Stomach smooth muscle (tissue), 2 donors: ENCODE data around the gene SH2D6.

Source experiments
- H3K27ac ChIP-seq: one replicate; pipeline ENCODE4 v1.7.0; 2013; ENCODE audit warnings: mild to moderate bottlenecking, low read length, inconsistent platforms
- H3K27me3 ChIP-seq, 2 donors: one replicate each; pipeline ENCODE4 v1.7.0; 2013; ENCODE audit warnings: low read length in 2 of 2; ENCODE audit not compliant: insufficient read depth in 2 of 2, control insufficient read depth in 1 of 2
- H3K36me3 ChIP-seq, 2 donors: one replicate each; pipeline ENCODE4 v1.7.0; 2013; ENCODE audit warnings: low read length in 2 of 2; ENCODE audit not compliant: control insufficient read depth in 2 of 2, insufficient read depth in 2 of 2
- H3K4me1 ChIP-seq: one replicate; pipeline ENCODE4 v1.7.0; 2013; ENCODE audit warnings: low read length; ENCODE audit not compliant: control insufficient read depth, insufficient read depth
- H3K4me3 ChIP-seq, 2 donors: one replicate each; pipeline ENCODE4 v1.7.0; 2013; ENCODE audit warnings: low read length in 2 of 2
- H3K9ac ChIP-seq, 2 donors: one replicate each; pipeline ENCODE4 v1.7.0; 2013; ENCODE audit warnings: low read length in 2 of 2, mild to moderate bottlenecking in 1 of 2
- H3K9me3 ChIP-seq, 2 donors: one replicate each; pipeline ENCODE4 v1.7.0; 2013; ENCODE audit warnings: low read length in 2 of 2; ENCODE audit not compliant: control insufficient read depth in 2 of 2
- donor health status: healthy.
- donor health status: Pancreatic carcinoma.

Gene SH2D6

DNA sequence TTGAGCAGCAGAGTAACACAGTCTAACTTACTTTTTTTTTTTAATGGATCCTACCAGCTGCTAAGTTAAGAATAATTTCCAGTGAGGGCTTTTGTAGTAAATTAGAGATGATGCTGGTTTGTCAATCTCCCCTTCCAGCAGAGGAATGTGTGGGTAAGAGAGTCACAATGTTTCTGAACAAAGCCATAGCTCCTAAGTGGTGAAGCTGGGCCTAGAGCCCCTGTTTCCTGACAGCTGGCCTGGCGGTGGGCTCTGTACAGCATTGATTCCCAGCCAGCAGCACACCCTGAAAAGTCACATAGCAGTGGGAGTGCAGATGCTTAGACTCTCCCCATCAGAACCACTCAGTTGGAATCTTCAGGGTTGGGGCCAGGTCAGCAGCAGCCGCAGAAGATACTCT, 32.8 kb upstream of the SH2D6 start:
- no peaks in the 10 kb centered on the region for H3K27me3 ChIP-seq
- no peak overlapping the region for H3K9ac ChIP-seq
- H3K4me3 ChIP-seq = no peak overlapping the region
- H3K9me3 ChIP-seq = no peaks in the 10 kb centered on the region
- H3K36me3 ChIP-seq = peaks cover 22 to 28% of the 10 kb centered on the region in 2 donors
- H3K4me1 ChIP-seq = no peaks in the 10 kb centered on the region
- no peak overlapping the region for H3K27ac ChIP-seq

GRCh38 chr2:85387754-85388153, 30.8 kb upstream of the SH2D6 start:
- H3K27ac ChIP-seq = no peak overlapping the region
- H3K4me3 ChIP-seq = no peak overlapping the region
- no peak overlapping the region for H3K9ac ChIP-seq
- no peaks in the 10 kb centered on the region for H3K27me3 ChIP-seq
- H3K4me1 ChIP-seq = peaks cover 3% of the 10 kb centered on the region
- H3K9me3 ChIP-seq = no peaks in the 10 kb centered on the region
- H3K36me3 ChIP-seq = peaks cover 28 to 33% of the 10 kb centered on the region in 2 donors

GRCh38 chr2:85388878-85389538, 29.5 kb upstream of the SH2D6 start:
- Histone ChIP-seq H3K4me3 (no peak overlapping the region), H3K9ac (no peak overlapping the region), H3K27me3 (no peaks in the 10 kb centered on the region), H3K4me1 (peaks cover 4% of the 10 kb centered on the region), H3K36me3 (peaks cover 25 to 30% of the 10 kb centered on the region in 2 donors), H3K9me3 (no peaks in the 10 kb centered on the region), H3K27ac (no peak overlapping the region)

GRCh38 chr2:85390941-85391669, 27.4 kb upstream of the SH2D6 start:
- H3K36me3 ChIP-seq = peaks cover 23 to 26% of the 10 kb centered on the region in 2 donors
- peaks cover 18% of the 10 kb centered on the region for H3K4me1 ChIP-seq
- H3K4me3 ChIP-seq = no peak overlapping the region
- H3K27ac ChIP-seq = no peak overlapping the region
- no peaks in the 10 kb centered on the region for H3K27me3 ChIP-seq
- H3K9me3 ChIP-seq = no peaks in the 10 kb centered on the region
- peak overlapping the region in 1 of 2 donors; percentile 13 for H3K9ac ChIP-seq

- H3K27me3 ChIP-seq = no peaks in the 10 kb centered on the region
- H3K9ac ChIP-seq = no peak overlapping the region
- no peaks in the 10 kb centered on the region for H3K9me3 ChIP-seq
- no peak overlapping the region for H3K27ac ChIP-seq
- H3K4me1 ChIP-seq = peaks cover 33% of the 10 kb centered on the region
- peaks cover 11 to 20% of the 10 kb centered on the region in 2 donors for H3K36me3 ChIP-seq
- H3K4me3 ChIP-seq = no peak overlapping the region
Measured at GRCh38 chr2:85393836-85394235, 24.7 kb upstream of the SH2D6 start.

DNA sequence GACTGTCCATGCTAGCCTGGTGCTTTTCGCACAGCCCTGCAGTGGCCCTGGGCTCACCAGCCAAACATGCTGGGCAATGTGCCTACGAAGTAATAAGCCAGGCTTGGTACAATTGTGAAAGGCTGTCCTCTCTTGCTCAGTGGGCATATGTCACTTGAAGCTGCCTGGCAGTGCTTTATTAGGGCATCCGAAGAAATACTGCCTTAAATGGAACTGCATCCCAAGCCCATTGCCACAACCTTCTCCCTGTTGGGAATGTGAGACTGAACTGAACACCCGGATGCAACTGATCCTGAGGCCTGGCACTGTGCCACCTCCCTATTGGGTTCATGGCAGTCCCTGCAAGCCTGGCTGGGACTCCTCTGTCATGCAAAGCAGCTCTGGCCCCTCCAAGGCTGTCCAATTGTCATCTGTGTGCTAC, 24.2 kb upstream of the SH2D6 start:
- Histone ChIP-seq H3K9ac (no peak overlapping the region), H3K4me3 (no peak overlapping the region), H3K4me1 (peaks cover 35% of the 10 kb centered on the region), H3K27ac (no peak overlapping the region), H3K9me3 (no peaks in the 10 kb centered on the region), H3K27me3 (no peaks in the 10 kb centered on the region), H3K36me3 (peaks cover 11 to 15% of the 10 kb centered on the region in 2 donors)

- Histone ChIP-seq H3K36me3 (peaks cover 11% of the 10 kb centered on the region in 2 donors), H3K27ac (no peak overlapping the region), H3K27me3 (no peaks in the 10 kb centered on the region), H3K4me1 (peaks cover 37% of the 10 kb centered on the region), H3K4me3 (no peak overlapping the region), H3K9ac (no peak overlapping the region), H3K9me3 (no peaks in the 10 kb centered on the region)
Measured at GRCh38 chr2:85394976-85395375, 23.5 kb upstream of the SH2D6 start.

- no peaks in the 10 kb centered on the region for H3K9me3 ChIP-seq
- H3K27me3 ChIP-seq = no peaks in the 10 kb centered on the region
- H3K4me1 ChIP-seq = peaks cover 41% of the 10 kb centered on the region
- H3K9ac ChIP-seq = peak overlapping the region; percentile 5 to 71
- H3K27ac ChIP-seq = peak overlapping the region; percentile 79
- peaks cover 3 to 6% of the 10 kb centered on the region in 2 donors for H3K36me3 ChIP-seq
- H3K4me3 ChIP-seq = peak overlapping the region in 1 of 2 donors; percentile 63
Measured at GRCh38 chr2:85395912-85396475, 22.5 kb upstream of the SH2D6 start.

DNA sequence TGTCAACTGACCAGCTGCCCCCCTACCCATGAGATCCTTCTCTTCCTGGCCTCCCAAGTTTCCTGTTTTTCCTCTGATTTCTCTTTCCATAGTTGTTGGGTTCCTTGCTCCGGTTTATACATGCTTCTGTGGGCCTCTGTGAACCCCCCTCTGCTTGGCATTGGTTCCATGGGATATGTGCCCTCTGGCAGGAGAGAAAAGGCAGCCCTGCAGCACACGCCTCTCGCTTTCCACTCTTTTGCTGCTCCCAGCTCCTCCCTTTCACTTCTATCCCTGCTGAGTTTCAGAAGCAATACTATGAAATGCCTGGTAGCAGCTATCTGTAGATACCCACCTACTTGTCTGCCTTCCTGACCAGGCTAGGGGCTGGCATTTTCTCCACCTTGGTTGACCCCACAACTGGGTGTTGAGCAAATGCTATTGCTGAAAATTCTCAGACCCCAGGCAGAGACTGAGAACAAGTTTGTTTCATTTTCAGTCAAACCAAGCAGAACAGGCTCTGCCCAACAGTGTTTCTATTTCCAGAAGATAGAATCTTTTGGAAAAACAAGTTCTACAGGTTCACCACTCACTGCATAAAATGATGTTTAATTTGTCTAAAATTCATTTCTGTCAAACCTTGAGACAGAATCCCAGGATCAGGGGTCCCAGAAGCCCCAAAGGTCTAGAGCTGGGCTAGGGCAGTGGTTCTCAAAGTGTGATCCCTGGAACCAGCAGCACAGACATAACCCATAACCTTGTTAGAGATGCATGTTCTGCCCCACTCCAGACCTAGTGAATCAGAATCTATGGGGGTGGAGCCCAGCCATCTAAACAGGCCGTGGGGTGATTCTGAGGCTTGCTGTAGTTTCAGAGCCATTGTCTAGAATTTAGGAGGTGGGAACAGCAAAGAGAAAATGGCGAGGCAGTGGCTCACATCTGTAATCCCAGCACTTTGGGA, 21.7 kb upstream of the SH2D6 start:
- H3K9me3 ChIP-seq = no peaks in the 10 kb centered on the region
- no peaks in the 10 kb centered on the region for H3K27me3 ChIP-seq
- peak overlapping the region; percentile 79 for H3K27ac ChIP-seq
- H3K4me1 ChIP-seq = peaks cover 42% of the 10 kb centered on the region
- H3K4me3 ChIP-seq = peak overlapping the region in 1 of 2 donors; percentile 63
- peak overlapping the region; percentile 5 to 71 for H3K9ac ChIP-seq
- H3K36me3 ChIP-seq = peaks cover under 1 to 6% of the 10 kb centered on the region in 2 donors

DNA sequence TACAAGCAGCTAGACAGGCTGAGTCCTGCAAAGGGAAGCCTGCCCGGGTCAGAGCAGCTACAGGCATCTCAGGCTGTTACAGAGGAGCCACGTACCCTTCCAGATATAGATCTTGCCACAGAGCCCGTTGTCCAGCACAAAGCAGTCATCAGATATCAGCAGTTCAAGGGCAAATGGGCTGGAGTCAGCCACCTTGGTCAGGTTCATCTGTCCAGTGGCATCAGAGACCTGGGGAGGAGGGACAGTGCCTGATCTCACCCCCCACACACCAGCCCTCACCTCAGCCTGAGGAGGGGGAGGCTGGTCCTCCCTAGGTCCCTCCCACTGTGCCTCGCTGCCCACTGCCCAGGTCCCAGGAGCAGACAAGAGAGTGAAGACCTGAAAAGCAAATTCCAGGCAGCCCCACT, 20.6 kb upstream of the SH2D6 start:
- Histone ChIP-seq H3K27me3 (no peaks in the 10 kb centered on the region), H3K4me3 (no peak overlapping the region), H3K36me3 (peaks cover 0 to 5% of the 10 kb centered on the region in 2 donors), H3K4me1 (peaks cover 42% of the 10 kb centered on the region), H3K27ac (peak overlapping the region; percentile 66), H3K9me3 (no peaks in the 10 kb centered on the region), H3K9ac (peak overlapping the region in 1 of 2 donors; percentile 13)
